ENCODE measurements around the gene HAVCR1.
"Not testable (repeated sequence)": the region's sequence is repeated elsewhere in the genome, so short reads cannot be mapped to it uniquely, and the experiment has no call there.

HAVCR1 gene

DNA sequence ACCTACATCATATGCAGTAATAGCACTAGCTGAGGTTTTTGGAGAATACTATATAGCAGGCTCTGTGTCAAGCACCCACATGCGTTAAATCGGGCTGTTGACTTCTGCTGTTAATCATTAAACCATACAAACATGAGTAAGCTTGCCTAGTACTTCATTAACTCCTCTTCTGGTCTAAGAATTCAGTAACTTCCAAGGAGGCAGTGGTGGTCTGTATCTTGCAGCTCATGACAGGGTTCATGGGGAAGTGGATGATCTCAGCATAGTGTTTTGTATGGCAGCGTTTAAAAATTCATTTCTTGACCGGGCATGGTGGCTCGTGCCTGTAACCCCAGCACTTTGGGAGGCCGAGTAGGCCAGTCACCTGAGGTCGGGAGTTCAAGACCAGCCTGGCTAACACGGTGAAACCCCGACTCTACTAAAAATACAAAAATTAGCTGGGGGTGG, at the start of gene HAVCR1:
Gene HAVCR1 (minus strand): TSS at position 24 of the 447 bp plus-strand sequence. CDS start 1,173 bp downstream, outside the sequence.
- DNase-seq: no peak

- no peak for DNase-seq
Measured at GRCh38 chr5:157107508-157107907, 48.6 kb upstream of the HAVCR1 start.

- no peak for DNase-seq
Measured at GRCh38 chr5:157106630-157107461, 47.9 kb upstream of the HAVCR1 start.

DNA sequence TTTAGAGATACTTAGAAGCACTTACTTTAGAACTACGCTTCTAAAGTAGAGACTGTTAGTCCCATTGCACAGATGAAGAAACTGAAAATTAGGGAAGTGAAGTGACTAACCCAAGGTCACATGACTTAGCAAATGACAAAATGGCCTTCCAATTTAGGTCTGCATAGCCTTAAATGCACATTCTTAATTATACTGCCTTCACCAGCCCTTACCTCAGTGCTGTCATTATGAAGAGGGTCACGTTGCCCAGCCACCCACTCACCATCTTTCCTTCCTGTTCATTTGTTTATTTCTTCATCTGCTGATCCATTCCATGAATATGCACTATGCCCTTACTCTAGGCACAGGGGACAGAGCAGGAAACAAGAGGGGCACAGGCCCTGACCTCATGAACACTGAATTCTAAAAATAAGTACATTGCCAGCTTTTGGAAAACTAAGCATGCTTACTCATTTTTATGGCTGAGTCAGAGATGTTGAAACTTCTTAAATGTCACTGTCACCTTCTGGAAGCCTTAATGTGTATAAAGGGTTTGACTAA, 41.3 kb upstream of the HAVCR1 start:
- DNase-seq: no peak

GRCh38 chr5:157088342-157088990, 29.6 kb upstream of the HAVCR1 start:
- no peak for DNase-seq

DNA sequence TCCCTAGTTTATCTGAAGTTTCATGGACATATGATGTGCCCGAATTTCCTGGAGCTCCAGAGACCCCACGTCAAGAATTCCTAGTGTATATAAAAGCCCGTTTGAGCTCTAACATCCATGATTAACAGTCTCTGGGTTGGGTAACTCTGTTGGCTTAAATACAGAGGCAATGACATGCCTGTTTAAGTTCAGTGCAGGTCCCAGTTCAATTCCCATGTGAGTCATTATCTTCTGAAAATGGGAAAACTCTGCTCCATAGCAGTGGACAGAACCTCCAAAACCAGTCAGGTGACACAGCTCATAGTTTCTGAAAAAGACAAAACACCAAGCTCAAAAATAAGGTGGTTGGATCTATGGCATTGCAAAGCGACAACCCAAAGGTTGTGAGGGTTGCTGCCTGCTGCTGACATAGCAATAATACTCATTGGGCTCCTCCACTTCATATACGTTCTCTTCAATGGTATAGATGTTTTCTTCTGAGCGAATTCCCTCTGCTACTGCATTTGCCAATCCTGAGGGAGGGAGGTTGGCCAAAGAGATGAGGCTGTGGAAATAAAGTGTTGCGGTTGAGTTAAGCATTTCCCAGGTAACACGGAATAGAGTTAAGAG, 27.9 kb upstream of the HAVCR1 start:
- DNase-seq: no peak

GRCh38 chr5:157085930-157086329, 27.0 kb upstream of the HAVCR1 start:
- DNase-seq: no peak

GRCh38 chr5:157080286-157080685, 21.4 kb upstream of the HAVCR1 start:
- DNase-seq: no peak

DNA sequence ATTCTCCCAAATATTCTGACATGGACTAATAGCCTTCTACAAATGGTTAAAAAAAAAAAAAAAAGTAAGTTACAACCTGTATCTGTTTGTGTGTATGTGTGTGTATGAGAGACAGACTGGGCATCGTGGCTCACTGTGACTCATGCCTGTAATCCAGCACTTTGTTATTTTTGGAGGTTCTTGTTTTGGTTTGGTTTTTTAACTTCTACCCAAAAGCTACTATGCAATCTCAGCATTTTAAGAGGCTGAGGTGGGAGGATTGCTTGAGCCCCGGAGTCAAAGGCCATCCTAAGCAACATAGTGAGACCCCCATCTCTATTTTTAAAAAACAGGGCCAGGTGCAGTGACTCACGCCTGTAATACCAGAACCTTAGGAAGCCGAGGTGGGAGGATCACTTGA, 17.6 kb upstream of the HAVCR1 start:
- DNase-seq: no peak

- DNase-seq: no peak
Measured at GRCh38 chr5:157072508-157072907, 13.6 kb upstream of the HAVCR1 start.

DNA sequence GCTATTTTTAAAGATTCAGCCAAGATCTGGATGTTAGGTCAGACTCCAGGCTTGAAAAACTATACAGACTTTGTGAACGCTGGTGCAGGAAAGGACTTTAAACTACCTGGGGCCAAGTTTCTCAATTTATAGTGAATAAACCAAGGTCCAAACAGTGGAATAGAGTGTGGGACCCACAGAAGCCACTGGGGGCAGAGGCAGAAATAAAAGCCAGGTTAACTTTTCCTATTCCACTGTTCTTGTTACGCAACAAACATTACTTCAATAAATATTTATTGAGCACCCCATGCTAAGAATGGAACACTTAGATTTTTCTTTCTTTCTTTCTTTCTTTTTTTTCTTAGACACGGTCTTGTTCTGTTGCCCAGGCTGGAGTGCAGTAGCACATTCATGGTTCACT, 11.0 kb upstream of the HAVCR1 start:
- DNase-seq: no peak

GRCh38 chr5:157068785-157069184, 9.9 kb upstream of the HAVCR1 start:
- no peak for DNase-seq

GRCh38 chr5:157068339-157068738, 9.4 kb upstream of the HAVCR1 start:
- no peak for DNase-seq

DNA sequence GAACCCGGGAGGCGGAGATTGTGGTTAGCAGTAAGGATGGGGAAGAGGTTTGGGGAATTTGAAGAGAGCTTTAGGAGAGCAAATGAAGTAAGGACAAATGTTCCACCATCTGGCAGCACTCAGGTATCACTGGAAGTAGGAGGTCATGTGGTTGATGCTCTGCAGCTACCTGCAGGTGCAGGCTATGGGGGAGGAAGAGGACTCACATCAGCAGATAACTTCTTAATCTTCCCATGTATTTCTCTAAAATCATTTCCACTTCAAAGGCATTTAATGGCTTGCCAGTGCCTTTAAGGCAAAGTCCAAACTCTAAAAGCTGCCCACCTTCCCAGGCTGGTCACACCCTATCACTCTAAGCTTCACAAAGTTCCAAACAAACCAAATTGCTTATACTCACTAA, 8.1 kb upstream of the HAVCR1 start:
- DNase-seq: no peak

DNA sequence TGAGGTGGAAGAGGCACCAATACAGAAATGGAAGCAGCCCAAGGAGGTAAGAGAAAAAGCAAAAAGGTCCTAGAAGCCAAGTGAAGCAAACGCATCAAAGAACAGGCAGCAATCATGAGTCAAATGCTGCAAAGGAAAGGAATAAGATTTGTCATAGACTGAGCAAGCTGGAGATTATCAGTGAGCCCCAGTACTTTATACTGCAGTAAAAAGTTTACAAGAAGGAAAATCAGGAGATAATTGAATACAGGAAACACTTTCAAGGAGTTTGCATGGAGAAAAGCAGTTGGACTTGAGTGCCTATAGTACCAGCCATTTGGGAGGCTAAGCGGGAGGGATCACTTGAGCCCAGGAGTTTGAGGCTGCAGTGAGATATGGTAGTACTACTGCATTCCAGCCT, 7.2 kb upstream of the HAVCR1 start:
- DNase-seq: no peak

DNA sequence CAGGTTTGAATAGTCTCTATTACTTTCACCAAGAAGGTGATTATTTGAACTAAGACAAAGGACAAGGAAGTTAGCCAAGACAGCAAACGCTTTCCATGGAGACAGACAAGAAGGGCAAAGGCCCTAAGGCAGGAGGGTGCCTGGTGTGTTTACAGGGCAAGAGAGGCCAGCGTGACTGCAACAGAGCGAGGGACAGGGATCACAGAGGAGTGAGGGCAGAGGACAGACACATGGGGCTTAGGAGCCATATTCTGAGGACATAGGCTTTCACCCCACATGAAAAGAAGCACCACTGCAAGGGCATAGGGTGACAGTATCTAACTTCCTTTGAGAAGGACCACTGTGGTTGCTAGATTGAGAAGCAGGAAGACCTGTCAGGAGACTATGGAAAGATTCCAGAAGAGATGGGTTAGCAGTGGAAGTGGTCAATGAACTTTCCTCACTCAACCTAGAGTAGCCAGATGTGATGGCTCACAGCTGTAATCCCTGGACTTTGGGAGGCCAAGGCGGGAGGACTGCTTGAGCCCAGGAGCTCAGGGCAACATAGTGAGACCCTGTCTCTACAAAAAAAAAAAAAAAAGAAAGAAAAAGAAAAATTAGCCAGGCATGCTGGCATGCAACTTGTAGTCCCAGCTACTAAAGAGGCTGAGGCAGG, 5.0 kb upstream of the HAVCR1 start:
- DNase-seq: no peak

DNA sequence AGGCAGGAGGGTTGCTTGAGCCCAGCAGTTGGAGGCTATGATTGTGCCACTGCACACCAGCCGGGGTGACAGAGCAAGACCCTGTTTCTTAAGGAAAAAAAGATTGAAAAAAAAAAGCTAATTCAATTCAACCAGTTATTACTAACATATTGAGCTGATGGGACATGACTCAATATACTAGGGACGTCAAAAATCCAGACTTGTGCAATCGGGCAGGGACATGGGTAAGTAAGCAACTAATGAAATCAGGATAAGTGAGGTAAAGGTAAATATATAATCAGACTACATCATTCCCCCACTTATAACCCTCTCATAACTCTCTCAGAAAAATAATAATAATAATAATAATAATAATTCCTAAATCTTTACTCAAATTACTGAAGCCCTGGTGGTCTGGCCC, 975 bp upstream of the HAVCR1 start:
- no peak for DNase-seq

DNA sequence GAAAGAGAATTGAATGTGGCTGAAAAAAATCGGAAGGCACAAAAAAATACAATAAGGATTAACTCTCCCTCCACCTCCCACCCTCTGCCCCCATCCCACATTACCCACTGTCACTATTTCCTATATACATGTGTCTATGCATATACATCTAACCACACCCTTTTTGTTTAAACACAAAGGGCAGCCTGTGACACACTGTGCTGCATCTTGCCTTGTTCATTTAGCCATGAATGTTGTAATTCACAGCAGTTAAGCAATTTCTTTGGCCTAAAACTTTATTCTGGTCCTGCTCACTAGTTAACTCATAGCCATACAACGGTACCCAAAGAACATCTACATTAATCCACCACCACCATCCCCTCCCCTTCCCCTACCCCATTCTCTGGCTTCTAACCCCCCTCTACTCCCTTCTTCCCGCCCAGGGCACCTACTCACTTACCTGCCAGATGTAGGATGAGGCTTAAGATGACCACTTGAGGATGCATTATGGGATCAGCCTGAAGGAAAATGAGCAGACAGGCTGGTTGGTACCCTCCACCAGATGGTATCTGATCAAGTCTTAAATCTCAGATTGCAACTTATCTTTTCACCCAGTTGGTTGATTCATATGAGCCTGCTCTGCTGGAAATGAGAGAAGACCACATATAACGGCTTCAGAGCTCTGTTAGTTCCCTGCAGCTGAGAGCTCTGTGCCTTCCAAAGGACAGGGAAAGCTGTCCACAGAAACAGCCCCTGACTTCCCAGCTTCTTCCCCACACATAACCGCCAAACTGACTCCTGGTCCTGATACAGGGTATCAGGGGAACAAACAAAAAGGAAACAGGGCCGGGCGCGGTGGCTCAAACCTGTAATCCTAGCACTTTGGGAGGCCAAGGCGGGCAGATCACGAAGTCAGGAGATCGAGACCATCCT, 1.2 kb downstream of the HAVCR1 start:
- no peak for DNase-seq

- not testable (repeated sequence) for DNase-seq
Measured at GRCh38 chr5:157056848-157057247, 2.1 kb downstream of the HAVCR1 start.

DNA sequence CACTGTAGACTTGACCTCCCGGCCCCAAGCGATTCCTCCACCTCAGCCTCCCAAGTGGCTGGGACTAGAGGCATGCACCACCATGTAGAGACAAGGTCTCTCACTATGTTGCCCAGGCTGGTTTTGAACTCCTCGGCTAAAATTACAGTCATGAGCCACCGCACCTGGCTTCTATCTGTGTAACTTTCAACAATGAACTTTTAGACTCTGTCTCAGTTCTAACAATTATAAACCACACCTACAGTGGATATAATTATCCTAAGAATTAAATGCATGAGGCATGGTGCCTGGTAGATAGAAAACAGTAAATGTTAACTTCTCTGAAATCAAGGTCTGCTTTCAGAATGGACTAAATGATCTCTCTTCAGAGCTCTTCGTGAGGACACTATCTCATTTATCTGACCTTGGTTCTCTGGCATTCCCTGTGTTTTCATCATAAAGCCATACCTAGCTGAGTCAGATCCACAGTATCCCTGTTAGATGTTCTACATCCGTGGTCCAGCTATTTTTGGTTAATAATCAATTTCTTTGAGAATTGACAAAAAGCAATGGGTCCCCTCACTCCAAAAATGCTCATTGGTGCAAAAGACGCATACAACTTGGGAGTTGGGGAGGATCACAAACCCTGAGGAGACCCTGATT, 7.2 kb downstream of the HAVCR1 start:
- DNase-seq: no peak

GRCh38 chr5:157050050-157050449, 8.9 kb downstream of the HAVCR1 start:
- DNase-seq: no peak
